Bronchial epithelial cell (primary cell): ENCODE measurements around the gene LAIR2. TPM values are rescaled to one million over a fixed set of nuclear protein-coding genes. Genes with fewer than 3 reads are reported as not detected.
"Not testable (repeated sequence)": the region's sequence is repeated elsewhere in the genome, so short reads cannot be mapped to it uniquely, and the experiment has no call there.

Experiments
- DNase-seq: peaks from one replicate; pipeline ENCODE4 v3.0.0-alpha.2; 2010; ENCODE audit warnings: low read depth
- FAIRE-seq: peaks from 2 replicates; lab custom pipeline; 2011; peaks lifted over from hg19 to GRCh38; lab: Jason Lieb, UNC
- H3K27me3 ChIP-seq: 2 replicates; pipeline ENCODE4 v1.5.1; 2011; ENCODE audit warnings: low read length; ENCODE audit not compliant: control insufficient read depth, insufficient read depth
- H3K36me3 ChIP-seq: 2 replicates; pipeline ENCODE4 v1.5.1; 2011; ENCODE audit warnings: low read length; ENCODE audit not compliant: control insufficient read depth, insufficient read depth
- H3K4me3 ChIP-seq: 2 replicates; pipeline ENCODE4 v1.5.1; 2011; ENCODE audit warnings: mild to moderate bottlenecking, low read depth, low read length, control low read depth
- total RNA-seq: library from RNA; depleted of rRNA; stranded (reverse); fragments of >200 nt; gene quantifications from 2 replicates; pipeline ENCODE4 v1.2.1, GENCODE V29; 2014
- TF ChIP-seq, protein P1 (sequence below): IDR thresholded peaks from 2 replicates; pipeline ENCODE4 v1.5.1; 2011; ENCODE audit warnings: mild to moderate bottlenecking, moderate library complexity, low read length, control low read depth, inconsistent platforms; ENCODE audit not compliant: insufficient read depth, severe bottlenecking

Gene LAIR2
- total RNA-seq, 1 donor from 2014 or later = not detected

DNA sequence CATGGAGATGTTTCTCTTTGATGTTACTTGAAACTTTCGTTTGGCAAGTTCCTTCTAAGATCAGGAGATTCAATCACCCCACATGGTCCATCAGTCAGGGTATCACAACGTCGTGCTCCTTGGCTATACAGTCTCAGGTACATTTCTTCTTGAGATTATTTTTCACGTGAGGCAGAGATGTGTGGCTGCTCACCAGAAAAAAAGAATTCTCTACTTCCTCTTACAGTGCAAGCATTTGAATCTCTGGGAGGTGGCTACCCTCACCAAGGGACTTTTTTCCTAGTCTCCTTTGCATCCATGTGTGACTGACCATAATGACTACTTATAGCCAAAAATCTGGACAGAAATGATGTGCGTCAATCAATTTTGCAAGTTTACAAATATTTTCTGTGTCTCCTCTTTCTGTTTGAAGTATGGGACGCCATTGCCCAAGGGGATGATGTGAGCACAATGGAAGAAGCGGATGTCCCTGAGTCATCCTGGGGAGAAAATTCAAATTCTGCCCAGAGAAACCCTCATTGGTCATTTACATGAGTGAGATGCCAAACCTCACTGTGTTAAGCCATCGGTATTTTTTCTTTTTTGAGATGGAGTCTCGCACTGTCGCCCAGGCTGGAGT, 8.6 kb upstream of the LAIR2 start:
- FAIRE-seq = no peak
- H3K27me3 ChIP-seq = no peaks in the 10 kb centered on the region

DNA sequence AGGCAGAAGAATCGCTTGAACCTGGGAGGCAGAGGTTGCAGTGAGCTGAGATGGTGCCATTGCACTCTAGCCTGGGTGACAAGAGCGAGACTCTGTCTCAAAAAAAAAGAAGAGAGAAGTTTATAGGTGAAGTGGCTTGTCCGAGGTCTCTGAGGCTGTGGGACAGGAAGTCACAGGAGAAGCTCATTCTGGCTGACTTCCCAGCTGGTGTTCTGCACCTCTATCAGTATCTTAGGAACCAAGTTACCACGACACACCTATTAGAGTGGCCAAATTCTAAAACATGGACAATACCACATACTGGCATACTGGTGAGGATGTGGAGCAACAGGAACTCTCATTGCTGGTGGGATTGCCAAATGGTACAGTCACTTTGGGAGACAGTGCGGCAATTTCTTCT, 7.3 kb upstream of the LAIR2 start:
- DNase-seq, H3K27me3 ChIP-seq, H3K4me3 ChIP-seq, FAIRE-seq, H3K36me3 ChIP-seq: not testable (repeated sequence)

More for the DNA sequence above, 8.6 kb upstream of the LAIR2 start:
- Histone ChIP-seq H3K4me3 (no peak overlapping the region), H3K36me3 (no peaks in the 10 kb centered on the region)
- no peak for DNase-seq
- TF ChIP-seq, protein P1, sequence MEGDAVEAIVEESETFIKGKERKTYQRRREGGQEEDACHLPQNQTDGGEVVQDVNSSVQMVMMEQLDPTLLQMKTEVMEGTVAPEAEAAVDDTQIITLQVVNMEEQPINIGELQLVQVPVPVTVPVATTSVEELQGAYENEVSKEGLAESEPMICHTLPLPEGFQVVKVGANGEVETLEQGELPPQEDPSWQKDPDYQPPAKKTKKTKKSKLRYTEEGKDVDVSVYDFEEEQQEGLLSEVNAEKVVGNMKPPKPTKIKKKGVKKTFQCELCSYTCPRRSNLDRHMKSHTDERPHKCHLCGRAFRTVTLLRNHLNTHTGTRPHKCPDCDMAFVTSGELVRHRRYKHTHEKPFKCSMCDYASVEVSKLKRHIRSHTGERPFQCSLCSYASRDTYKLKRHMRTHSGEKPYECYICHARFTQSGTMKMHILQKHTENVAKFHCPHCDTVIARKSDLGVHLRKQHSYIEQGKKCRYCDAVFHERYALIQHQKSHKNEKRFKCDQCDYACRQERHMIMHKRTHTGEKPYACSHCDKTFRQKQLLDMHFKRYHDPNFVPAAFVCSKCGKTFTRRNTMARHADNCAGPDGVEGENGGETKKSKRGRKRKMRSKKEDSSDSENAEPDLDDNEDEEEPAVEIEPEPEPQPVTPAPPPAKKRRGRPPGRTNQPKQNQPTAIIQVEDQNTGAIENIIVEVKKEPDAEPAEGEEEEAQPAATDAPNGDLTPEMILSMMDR = no peak

- not testable (repeated sequence) for DNase-seq, H3K27me3 ChIP-seq, H3K4me3 ChIP-seq, H3K36me3 ChIP-seq
- FAIRE-seq = peak; percentile 68
These were observed 4.7 kb upstream of the LAIR2 start for GRCh38 chr19:54497747-54498450.

DNA sequence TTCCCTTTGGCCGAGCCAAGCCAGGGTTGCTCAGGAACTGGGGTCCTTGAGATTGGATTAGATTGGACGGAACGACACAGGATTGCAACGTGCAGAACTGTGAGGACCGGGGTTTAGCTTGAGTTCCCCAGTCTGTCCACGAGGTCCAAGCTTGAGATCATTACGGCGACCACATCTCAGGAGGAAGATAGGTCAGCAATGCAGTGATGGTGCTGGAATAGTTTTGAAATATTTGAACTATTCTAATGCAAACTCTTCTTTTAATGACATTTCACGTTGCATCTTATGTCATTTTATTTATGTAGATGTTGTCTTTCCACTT, 4.2 kb upstream of the LAIR2 start:
- not testable (repeated sequence) for H3K4me3 ChIP-seq, DNase-seq, H3K36me3 ChIP-seq, H3K27me3 ChIP-seq, FAIRE-seq

DNA sequence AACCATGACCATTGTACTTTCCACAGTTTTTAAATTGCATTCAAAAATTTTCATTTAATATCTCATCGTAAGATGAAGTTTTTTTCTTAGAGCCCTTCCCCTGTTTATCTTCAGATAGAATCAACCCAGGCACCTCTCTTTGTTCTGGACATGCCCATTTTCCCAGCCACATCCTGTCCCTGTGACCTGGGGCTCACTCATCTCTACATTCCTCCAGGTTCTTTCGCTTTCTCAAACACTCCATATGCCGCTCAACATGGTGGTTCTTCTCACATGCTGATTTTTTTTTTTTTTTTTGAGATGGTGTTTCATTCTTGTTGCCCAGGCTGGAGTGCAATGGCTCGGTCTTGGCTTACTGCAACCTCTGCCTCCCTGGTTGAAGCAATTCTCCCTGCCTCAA, 2.9 kb downstream of the LAIR2 start:
- H3K36me3 ChIP-seq, DNase-seq, H3K27me3 ChIP-seq, H3K4me3 ChIP-seq, FAIRE-seq: not testable (repeated sequence)

DNA sequence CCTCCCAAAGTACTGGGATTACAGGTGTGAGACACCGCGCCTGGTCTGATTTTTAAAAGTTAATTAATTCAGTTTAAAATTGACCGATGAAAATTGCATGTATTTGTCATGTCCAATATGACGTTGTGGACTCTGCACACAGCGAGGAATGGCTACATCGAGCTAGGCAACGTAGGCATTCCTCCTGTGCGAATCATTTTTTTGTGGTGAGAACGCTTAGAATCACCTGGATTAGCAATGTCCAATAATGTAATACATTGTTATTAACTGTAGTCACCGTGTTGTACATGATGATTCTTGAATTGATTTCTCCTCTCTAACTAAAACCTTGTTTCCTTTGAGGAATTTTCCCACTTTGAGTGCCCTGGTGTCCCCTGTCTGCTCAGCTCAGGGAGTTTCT, 3.4 kb downstream of the LAIR2 start:
- H3K36me3 ChIP-seq = no peaks in the 10 kb centered on the region
- no peaks in the 10 kb centered on the region for H3K27me3 ChIP-seq
- peak; percentile 2 for DNase-seq
- TF ChIP-seq, protein P1 = no peak
- no peak for FAIRE-seq
- H3K4me3 ChIP-seq = no peak overlapping the region

DNA sequence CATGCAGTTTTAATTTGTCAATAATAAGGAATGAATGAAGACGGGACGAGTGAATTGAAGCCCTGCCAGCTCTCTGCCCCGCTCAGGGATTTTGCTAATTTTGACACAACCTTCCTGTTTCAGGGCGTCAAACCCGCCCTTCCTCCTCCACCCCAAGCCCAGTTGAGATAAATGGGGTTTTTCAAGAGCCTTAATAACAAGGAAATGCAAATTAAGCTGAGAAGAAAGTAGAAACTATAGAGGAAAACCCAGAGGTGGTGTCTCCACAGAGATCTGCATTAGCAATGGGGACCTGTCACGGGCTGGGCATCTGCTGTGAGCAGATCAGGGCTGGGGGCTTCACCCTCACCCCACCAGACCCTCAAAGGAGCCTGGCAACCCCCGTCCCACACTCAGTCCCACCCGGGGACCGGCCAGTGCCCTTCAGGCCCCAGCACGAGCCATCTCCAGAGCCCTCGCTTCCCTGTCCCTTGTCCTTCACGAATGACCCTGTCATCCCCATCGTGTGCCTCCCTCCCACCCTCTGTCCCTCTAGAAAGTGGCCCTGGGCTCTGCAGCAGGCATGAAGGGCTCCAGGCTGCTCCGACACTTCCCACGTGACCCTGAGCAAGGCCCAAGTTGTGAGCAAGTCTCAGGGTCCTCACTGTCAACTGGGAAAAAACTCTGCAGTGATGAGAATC, 4.5 kb downstream of the LAIR2 start:
- H3K27me3 ChIP-seq, H3K36me3 ChIP-seq, H3K4me3 ChIP-seq, FAIRE-seq, DNase-seq: not testable (repeated sequence)

DNA sequence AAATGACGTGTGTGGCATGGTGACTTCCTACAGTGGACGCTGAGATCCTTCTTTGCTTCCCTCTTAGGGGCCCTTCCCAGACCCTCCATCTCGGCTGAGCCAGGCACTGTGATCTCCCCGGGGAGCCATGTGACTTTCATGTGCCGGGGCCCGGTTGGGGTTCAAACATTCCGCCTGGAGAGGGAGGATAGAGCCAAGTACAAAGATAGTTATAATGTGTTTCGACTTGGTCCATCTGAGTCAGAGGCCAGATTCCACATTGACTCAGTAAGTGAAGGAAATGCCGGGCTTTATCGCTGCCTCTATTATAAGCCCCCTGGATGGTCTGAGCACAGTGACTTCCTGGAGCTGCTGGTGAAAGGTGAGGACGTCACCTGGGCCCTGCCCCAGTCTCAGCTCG, 5.2 kb downstream of the LAIR2 start:
- Histone ChIP-seq H3K4me3 (no peak overlapping the region), H3K27me3 (no peaks in the 10 kb centered on the region), H3K36me3 (no peaks in the 10 kb centered on the region)
- DNase-seq (no peak), FAIRE-seq (no peak)
- TF ChIP-seq, protein P1 = no peak

DNA sequence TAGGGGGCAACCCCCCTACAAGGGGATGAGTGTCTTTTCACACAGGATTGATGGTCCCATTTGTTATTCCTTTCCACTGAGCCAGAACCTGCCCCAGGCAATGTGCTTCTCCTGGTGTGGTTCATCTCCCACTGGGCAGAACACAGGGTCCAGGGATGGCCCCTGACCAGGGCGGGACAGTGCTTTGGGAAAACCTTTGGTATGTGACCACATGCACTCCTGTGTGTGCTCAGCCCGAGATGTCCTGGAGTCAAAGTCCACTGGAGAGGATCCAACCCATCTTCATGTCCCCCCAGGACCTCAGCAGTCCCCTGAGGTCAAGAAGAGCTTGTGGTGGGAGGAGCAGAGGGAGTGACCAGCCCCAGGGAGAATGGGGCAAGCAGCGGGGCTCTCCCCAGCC, 5.9 kb downstream of the LAIR2 start:
- not testable (repeated sequence) for H3K27me3 ChIP-seq, H3K4me3 ChIP-seq, H3K36me3 ChIP-seq, DNase-seq
- peak; percentile 47 for FAIRE-seq

DNA sequence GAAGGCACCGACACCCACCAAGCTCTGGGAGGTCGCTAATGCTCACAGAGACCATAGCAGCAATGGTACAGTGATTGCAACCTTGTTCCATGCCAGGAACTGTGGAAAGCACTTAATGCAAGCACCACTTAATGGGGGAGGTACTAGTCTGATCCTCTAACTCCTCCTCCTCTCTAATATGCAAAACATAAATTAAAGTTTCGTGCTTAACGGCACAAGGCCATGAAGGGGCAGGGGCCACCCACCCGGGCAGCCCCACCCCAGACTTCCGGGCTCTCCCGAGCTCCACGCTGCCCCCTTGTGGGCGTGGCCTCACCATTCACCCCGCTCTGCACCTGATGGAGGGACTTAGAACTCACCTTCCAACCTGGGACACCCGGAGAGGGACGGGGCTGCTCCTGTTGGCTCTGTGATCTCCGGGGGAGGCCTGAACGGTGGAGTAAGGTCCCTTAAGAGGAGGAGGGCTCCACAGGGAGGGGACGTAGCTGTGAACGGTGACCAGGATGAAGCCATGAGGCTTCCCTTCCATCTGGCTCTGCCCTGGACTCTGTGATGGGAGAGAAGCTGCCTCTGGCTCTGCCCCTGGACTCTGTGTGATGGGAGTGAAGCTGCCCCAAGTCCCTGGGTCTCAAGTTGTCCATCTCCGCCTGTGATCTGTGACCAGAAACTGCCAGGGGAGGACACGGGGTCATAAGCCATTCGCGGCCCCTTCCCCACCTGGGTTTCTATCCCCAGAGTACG, 6.7 kb downstream of the LAIR2 start:
- not testable (repeated sequence) for H3K4me3 ChIP-seq, H3K27me3 ChIP-seq, H3K36me3 ChIP-seq, DNase-seq
- peak; percentile 36 for FAIRE-seq
